Progenitor cell of endocrine pancreas (in vitro differentiated cells): ENCODE data around the gene CCRL2. TPM values are rescaled to one million over a fixed set of nuclear protein-coding genes. Genes with fewer than 3 reads are reported as not detected.
"Not testable (repeated sequence)": the region's sequence is repeated elsewhere in the genome, so short reads cannot be mapped to it uniquely, and the experiment has no call there.

ENCODE experiments used
- DNase-seq: peaks from one replicate; pipeline ENCODE4 v3.0.0; 2021; ENCODE audit warnings: low spot score; ENCODE audit not compliant: unreplicated experiment
- H3K27ac Mint-ChIP-seq: 2 replicates; pipeline ENCODE4 v1.8.0; 2021; ENCODE audit warnings: mild to moderate bottlenecking, moderate library complexity, mixed read lengths
- H3K27me3 Mint-ChIP-seq: 2 replicates; pipeline ENCODE4 v1.8.0; 2021; ENCODE audit warnings: mixed read lengths
- H3K36me3 Mint-ChIP-seq: 2 replicates; pipeline ENCODE4 v1.8.0; 2022; ENCODE audit warnings: mixed read lengths; ENCODE audit not compliant: insufficient read depth
- H3K4me1 Mint-ChIP-seq: 2 replicates; pipeline ENCODE4 v1.8.0; 2021; ENCODE audit warnings: low read depth, mixed read lengths
- H3K4me3 Mint-ChIP-seq: 2 replicates; pipeline ENCODE4 v1.8.0; 2021; ENCODE audit warnings: low read depth, mild to moderate bottlenecking, moderate library complexity, mixed read lengths
- H3K9me3 Mint-ChIP-seq: 2 replicates; pipeline ENCODE4 v1.8.0; 2021; ENCODE audit warnings: low read depth, mixed read lengths
- CTCF ChIP-seq: fragments of 200-600 bp; sonication (generic); IDR thresholded peaks from one replicate; pipeline ENCODE4 v1.5.0; 2021; ENCODE audit warnings: antibody characterized with exemption, mild to moderate bottlenecking; ENCODE audit not compliant: unreplicated experiment
- total RNA-seq: library from RNA; stranded (reverse); gene quantifications from 2 replicates; pipeline ENCODE4 v1.2.1, GENCODE V29; 2021

Gene CCRL2
- total RNA-seq, 1 donor from 2014 or later: not detected

GRCh38 chr3:46381625-46382024, 25.4 kb upstream of the CCRL2 start:
- TF ChIP-seq CTCF: no peak
- no peak overlapping the region for H3K4me3 Mint-ChIP-seq
- no peaks in the 10 kb centered on the region for H3K9me3 Mint-ChIP-seq
- DNase-seq: no peak
- peaks cover 11% of the 10 kb centered on the region for H3K27me3 Mint-ChIP-seq
- H3K4me1 Mint-ChIP-seq: peaks cover 5% of the 10 kb centered on the region
- no peaks in the 10 kb centered on the region for H3K36me3 Mint-ChIP-seq
- no peak overlapping the region for H3K27ac Mint-ChIP-seq

GRCh38 chr3:46383211-46383950, 23.7 kb upstream of the CCRL2 start:
- H3K27me3 Mint-ChIP-seq: peaks cover 6% of the 10 kb centered on the region
- H3K4me1 Mint-ChIP-seq: peaks cover 5% of the 10 kb centered on the region
- H3K9me3 Mint-ChIP-seq: no peaks in the 10 kb centered on the region
- no peak overlapping the region for H3K27ac Mint-ChIP-seq
- TF ChIP-seq CTCF: no peak
- H3K4me3 Mint-ChIP-seq: no peak overlapping the region
- DNase-seq: no peak
- no peaks in the 10 kb centered on the region for H3K36me3 Mint-ChIP-seq

GRCh38 chr3:46383951-46384330, 23.1 kb upstream of the CCRL2 start:
- H3K4me1 Mint-ChIP-seq: peaks cover 5% of the 10 kb centered on the region

GRCh38 chr3:46386205-46386604, 20.9 kb upstream of the CCRL2 start:
- H3K36me3 Mint-ChIP-seq: no peaks in the 10 kb centered on the region
- H3K4me1 Mint-ChIP-seq: peaks cover 5% of the 10 kb centered on the region
- no peaks in the 10 kb centered on the region for H3K9me3 Mint-ChIP-seq
- no peak for TF ChIP-seq CTCF
- no peak overlapping the region for H3K27ac Mint-ChIP-seq
- no peak for DNase-seq
- H3K4me3 Mint-ChIP-seq: no peak overlapping the region
- peaks cover 4% of the 10 kb centered on the region for H3K27me3 Mint-ChIP-seq

More at GRCh38 chr3:46383951-46384330, 23.1 kb upstream of the CCRL2 start:
- no peaks in the 10 kb centered on the region for H3K9me3 Mint-ChIP-seq
- H3K36me3 Mint-ChIP-seq: no peaks in the 10 kb centered on the region
- no peak overlapping the region for H3K4me3 Mint-ChIP-seq
- TF ChIP-seq CTCF: no peak
- peaks cover 6% of the 10 kb centered on the region for H3K27me3 Mint-ChIP-seq
- DNase-seq: no peak
- no peak overlapping the region for H3K27ac Mint-ChIP-seq

- H3K36me3 Mint-ChIP-seq, H3K4me1 Mint-ChIP-seq, H3K9me3 Mint-ChIP-seq, DNase-seq, H3K4me3 Mint-ChIP-seq, H3K27me3 Mint-ChIP-seq, H3K27ac Mint-ChIP-seq: not testable (repeated sequence)
Observed at GRCh38 chr3:46388847-46389246, 18.2 kb upstream of the CCRL2 start.

- Mint-ChIP-seq H3K27me3 (peaks cover 3% of the 10 kb centered on the region), H3K4me3 (no peak overlapping the region), H3K9me3 (peaks cover 6% of the 10 kb centered on the region), H3K27ac (no peak overlapping the region), H3K36me3 (no peaks in the 10 kb centered on the region), H3K4me1 (peaks cover 6% of the 10 kb centered on the region)
- TF ChIP-seq CTCF: no peak
- DNase-seq: no peak
Observed at GRCh38 chr3:46389306-46389705, 17.8 kb upstream of the CCRL2 start.

GRCh38 chr3:46391526-46391925, 15.5 kb upstream of the CCRL2 start:
- not testable (repeated sequence) for H3K4me1 Mint-ChIP-seq, H3K4me3 Mint-ChIP-seq, H3K9me3 Mint-ChIP-seq, DNase-seq, H3K27ac Mint-ChIP-seq, H3K36me3 Mint-ChIP-seq
- peaks cover 11% of the 10 kb centered on the region for H3K27me3 Mint-ChIP-seq
